Esophagus (tissue), 2 donors: ENCODE results near the gene CDK6. TPM values are rescaled to one million over a fixed set of nuclear protein-coding genes. Genes with fewer than 3 reads are reported as not detected.

Source experiments
- H3K27ac ChIP-seq, 2 donors: one replicate each; pipeline ENCODE4 v1.5.1; 2013; ENCODE audit warnings: low read depth in 2 of 2, mild to moderate bottlenecking in 2 of 2, inconsistent platforms in 1 of 2, low read length in 1 of 2, moderate library complexity in 1 of 2
- H3K27me3 ChIP-seq, 2 donors: one replicate each; pipeline ENCODE4 v1.6.1; 2013; ENCODE audit warnings: low read length in 2 of 2, control low read depth in 1 of 2, mild to moderate bottlenecking in 1 of 2; ENCODE audit not compliant: insufficient read depth in 2 of 2, control insufficient read depth in 1 of 2
- H3K36me3 ChIP-seq, 2 donors: one replicate each; pipeline ENCODE4 v1.6.1; 2013; ENCODE audit warnings: low read length in 1 of 2; ENCODE audit not compliant: control insufficient read depth in 2 of 2, insufficient read depth in 2 of 2
- H3K4me1 ChIP-seq, 2 donors: one replicate each; pipeline ENCODE4 v1.6.1; 2013; ENCODE audit warnings: low read length in 1 of 2; ENCODE audit not compliant: control insufficient read depth in 2 of 2, insufficient read depth in 2 of 2
- H3K4me3 ChIP-seq, 2 donors: one replicate each; pipeline ENCODE4 v1.5.1; 2013; ENCODE audit warnings: low read length in 2 of 2, mild to moderate bottlenecking in 2 of 2, low read depth in 1 of 2, moderate library complexity in 1 of 2
- H3K9me3 ChIP-seq, 2 donors: one replicate each; pipeline ENCODE4 v1.6.1; 2013; ENCODE audit warnings: mild to moderate bottlenecking in 2 of 2, low read depth in 1 of 2, low read length in 1 of 2, moderate library complexity in 1 of 2; ENCODE audit not compliant: control insufficient read depth in 2 of 2, insufficient read depth in 1 of 2
- WGBS, 2 donors: extraction: QIAGEN DNeasy Blood & Tissue Kit; methylation state at CpG; one replicate each; pipeline ENCODE4 v1.1.7; 2013; 5-methylcytosine and 5-hydroxymethylcytosine counted together
- polyA plus RNA-seq, 2 donors: library from polyadenylated mRNA; stranded (reverse); fragments of 200-250 nt; gene quantifications; one replicate each; pipeline ENCODE4 v1.2.3, GENCODE V29; 2013
- donor health status: healthy with polysubstance abuse.
- donor health status: Bipolar disorder and iron deficiency.

Gene CDK6
- polyA plus RNA-seq, 2 donors: 1.4 to 2.2 TPM

- no peaks in the 10 kb centered on the region for H3K9me3 ChIP-seq
- H3K36me3 ChIP-seq: no peaks in the 10 kb centered on the region
- no peak overlapping the region for H3K27ac ChIP-seq
- no peak overlapping the region for H3K4me3 ChIP-seq
- H3K4me1 ChIP-seq: no peaks in the 10 kb centered on the region
- no peaks in the 10 kb centered on the region for H3K27me3 ChIP-seq
- 92 to 96% methylated on average over 4 of the region's 4 CpGs for WGBS, 2 donors
Observed at GRCh38 chr7:92709912-92710311, 126.5 kb downstream of the CDK6 start.

GRCh38 chr7:92709150-92709549 is 127.2 kb downstream of the CDK6 start:
- H3K36me3 ChIP-seq: no peaks in the 10 kb centered on the region
- H3K4me3 ChIP-seq: no peak overlapping the region
- no peaks in the 10 kb centered on the region for H3K9me3 ChIP-seq
- 83 to 89% methylated on average over 2 of the region's 2 CpGs for WGBS, 2 donors
- H3K4me1 ChIP-seq: no peaks in the 10 kb centered on the region
- H3K27me3 ChIP-seq: no peaks in the 10 kb centered on the region
- no peak overlapping the region for H3K27ac ChIP-seq

GRCh38 chr7:92708111-92709042 is 128.0 kb downstream of the CDK6 start:
- H3K9me3 ChIP-seq: no peaks in the 10 kb centered on the region
- H3K4me1 ChIP-seq: no peaks in the 10 kb centered on the region
- H3K4me3 ChIP-seq: no peak overlapping the region
- H3K36me3 ChIP-seq: no peaks in the 10 kb centered on the region
- H3K27me3 ChIP-seq: no peaks in the 10 kb centered on the region
- H3K27ac ChIP-seq: no peak overlapping the region
- 81% methylated on average over 5 of the region's 5 CpGs for WGBS, 2 donors

GRCh38 chr7:92707435-92707834 is 128.9 kb downstream of the CDK6 start:
- Histone ChIP-seq H3K27ac (no peak overlapping the region), H3K27me3 (no peaks in the 10 kb centered on the region), H3K36me3 (no peaks in the 10 kb centered on the region), H3K4me3 (no peak overlapping the region), H3K9me3 (no peaks in the 10 kb centered on the region), H3K4me1 (no peaks in the 10 kb centered on the region)
- WGBS, 2 donors: 85 to 86% methylated on average over 3 of the region's 3 CpGs

- H3K4me1 ChIP-seq: no peaks in the 10 kb centered on the region
- H3K27me3 ChIP-seq: no peaks in the 10 kb centered on the region
- WGBS, 2 donors: 79 to 89% methylated on average over 2 of the region's 2 CpGs
- H3K4me3 ChIP-seq: no peak overlapping the region
- no peak overlapping the region for H3K27ac ChIP-seq
- H3K9me3 ChIP-seq: no peaks in the 10 kb centered on the region
- H3K36me3 ChIP-seq: no peaks in the 10 kb centered on the region
Observed at GRCh38 chr7:92706563-92706962, 129.8 kb downstream of the CDK6 start.

- Histone ChIP-seq H3K27me3 (no peaks in the 10 kb centered on the region), H3K36me3 (no peaks in the 10 kb centered on the region), H3K4me3 (no peak overlapping the region), H3K4me1 (no peaks in the 10 kb centered on the region), H3K27ac (no peak overlapping the region), H3K9me3 (no peaks in the 10 kb centered on the region)
- 66 to 74% methylated on average over 1 of the region's 1 CpG for whole genome bisulfite sequencing, 2 donors
Observed at GRCh38 chr7:92705831-92706230, 130.5 kb downstream of the CDK6 start.

GRCh38 chr7:92704858-92705257 is 131.5 kb downstream of the CDK6 start:
- no peaks in the 10 kb centered on the region for H3K4me1 ChIP-seq
- H3K27ac ChIP-seq: no peak overlapping the region
- WGBS, 2 donors: 88 to 89% methylated on average over 3 of the region's 3 CpGs
- no peaks in the 10 kb centered on the region for H3K9me3 ChIP-seq
- no peak overlapping the region for H3K4me3 ChIP-seq
- H3K27me3 ChIP-seq: no peaks in the 10 kb centered on the region
- no peaks in the 10 kb centered on the region for H3K36me3 ChIP-seq

- H3K27ac ChIP-seq: no peak overlapping the region
- no peaks in the 10 kb centered on the region for H3K36me3 ChIP-seq
- no peaks in the 10 kb centered on the region for H3K27me3 ChIP-seq
- no peaks in the 10 kb centered on the region for H3K9me3 ChIP-seq
- no peak overlapping the region for H3K4me3 ChIP-seq
- WGBS, 2 donors: 85 to 92% methylated on average over 1 of the region's 1 CpG
- no peaks in the 10 kb centered on the region for H3K4me1 ChIP-seq
Observed at GRCh38 chr7:92702535-92702934, 133.8 kb downstream of the CDK6 start.

GRCh38 chr7:92699966-92700514 is 136.3 kb downstream of the CDK6 start:
- Histone ChIP-seq H3K27ac (no peak overlapping the region), H3K36me3 (no peaks in the 10 kb centered on the region), H3K4me1 (no peaks in the 10 kb centered on the region), H3K27me3 (no peaks in the 10 kb centered on the region), H3K9me3 (no peaks in the 10 kb centered on the region), H3K4me3 (no peak overlapping the region)
- WGBS, 2 donors: 80 to 90% methylated on average over 4 of the region's 4 CpGs

GRCh38 chr7:92699560-92699959 is 136.8 kb downstream of the CDK6 start:
- H3K4me1 ChIP-seq: no peaks in the 10 kb centered on the region
- H3K36me3 ChIP-seq: no peaks in the 10 kb centered on the region
- no peaks in the 10 kb centered on the region for H3K27me3 ChIP-seq
- H3K9me3 ChIP-seq: no peaks in the 10 kb centered on the region
- H3K27ac ChIP-seq: no peak overlapping the region
- H3K4me3 ChIP-seq: no peak overlapping the region
- 78 to 86% methylated on average over 2 of the region's 2 CpGs for WGBS, 2 donors
